ENCODE data around the gene DENND1A.
A peak's percentile ranks its signal among the peaks of the same experiment; 100 is the strongest.
"Not testable (repeated sequence)": the region's sequence is repeated elsewhere in the genome, so short reads cannot be mapped to it uniquely, and the experiment has no call there.

The DENND1A gene, protein sequence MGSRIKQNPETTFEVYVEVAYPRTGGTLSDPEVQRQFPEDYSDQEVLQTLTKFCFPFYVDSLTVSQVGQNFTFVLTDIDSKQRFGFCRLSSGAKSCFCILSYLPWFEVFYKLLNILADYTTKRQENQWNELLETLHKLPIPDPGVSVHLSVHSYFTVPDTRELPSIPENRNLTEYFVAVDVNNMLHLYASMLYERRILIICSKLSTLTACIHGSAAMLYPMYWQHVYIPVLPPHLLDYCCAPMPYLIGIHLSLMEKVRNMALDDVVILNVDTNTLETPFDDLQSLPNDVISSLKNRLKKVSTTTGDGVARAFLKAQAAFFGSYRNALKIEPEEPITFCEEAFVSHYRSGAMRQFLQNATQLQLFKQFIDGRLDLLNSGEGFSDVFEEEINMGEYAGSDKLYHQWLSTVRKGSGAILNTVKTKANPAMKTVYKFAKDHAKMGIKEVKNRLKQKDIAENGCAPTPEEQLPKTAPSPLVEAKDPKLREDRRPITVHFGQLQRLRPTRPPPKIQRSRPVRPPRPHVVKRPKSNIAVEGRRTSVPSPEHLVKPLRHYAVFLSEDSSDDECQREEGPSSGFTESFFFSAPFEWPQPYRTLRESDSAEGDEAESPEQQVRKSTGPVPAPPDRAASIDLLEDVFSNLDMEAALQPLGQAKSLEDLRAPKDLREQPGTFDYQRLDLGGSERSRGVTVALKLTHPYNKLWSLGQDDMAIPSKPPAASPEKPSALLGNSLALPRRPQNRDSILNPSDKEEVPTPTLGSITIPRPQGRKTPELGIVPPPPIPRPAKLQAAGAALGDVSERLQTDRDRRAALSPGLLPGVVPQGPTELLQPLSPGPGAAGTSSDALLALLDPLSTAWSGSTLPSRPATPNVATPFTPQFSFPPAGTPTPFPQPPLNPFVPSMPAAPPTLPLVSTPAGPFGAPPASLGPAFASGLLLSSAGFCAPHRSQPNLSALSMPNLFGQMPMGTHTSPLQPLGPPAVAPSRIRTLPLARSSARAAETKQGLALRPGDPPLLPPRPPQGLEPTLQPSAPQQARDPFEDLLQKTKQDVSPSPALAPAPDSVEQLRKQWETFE

DNA sequence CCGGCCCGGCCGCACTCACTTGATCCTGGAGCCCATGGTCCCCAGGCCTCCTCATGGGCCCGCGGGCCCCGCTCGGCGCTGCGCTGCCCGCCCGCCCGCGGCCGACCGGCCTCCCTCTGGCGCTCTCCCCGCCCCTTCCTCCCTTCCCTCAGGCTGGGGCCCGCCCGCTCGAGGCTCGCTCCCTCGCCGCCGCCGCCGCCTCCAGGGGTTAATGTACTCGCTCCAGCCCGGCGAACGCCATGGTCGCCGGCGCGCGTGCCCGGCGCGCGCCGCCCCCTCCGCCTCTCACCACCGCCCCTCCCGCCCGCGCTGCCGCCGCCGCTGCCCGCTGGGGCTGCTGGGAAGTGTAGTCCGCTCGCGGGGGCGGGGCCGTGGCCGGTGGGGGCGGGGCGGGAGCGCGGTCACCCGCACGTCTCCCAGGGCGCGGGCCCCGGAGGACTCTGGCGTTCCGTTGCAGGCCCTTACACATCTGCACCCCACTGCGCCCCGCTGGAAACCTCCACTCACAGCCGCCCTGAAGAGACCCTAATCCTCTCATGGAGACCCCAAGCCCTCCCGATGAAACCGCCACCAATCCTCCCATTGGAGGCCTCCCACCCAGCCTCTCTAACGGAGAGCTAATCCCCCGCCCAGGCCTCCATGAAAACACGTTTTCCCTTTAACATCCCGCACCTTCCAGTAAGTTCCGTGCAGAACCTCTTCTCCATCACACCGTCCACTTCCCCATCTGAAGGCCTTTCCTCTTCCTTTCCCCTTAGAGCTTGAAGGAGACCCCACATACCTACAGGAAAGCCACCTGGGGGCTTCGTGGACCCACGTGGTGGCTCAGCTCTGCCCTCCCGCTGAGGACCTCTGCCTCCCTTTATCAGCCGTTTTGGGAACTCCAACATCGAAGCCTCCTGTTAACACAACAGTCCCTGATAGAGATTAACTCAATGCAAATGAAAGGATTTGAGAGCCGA lies at the start of gene DENND1A:
Gene DENND1A (minus strand): TSS at position 257 of the 962 bp plus-strand sequence. CDS start 221 bp downstream, at position 36.
- H3K4me3 ChIP-seq (ENCODE audit: low read depth, low read length), result peak within 1 kb of the TSS; percentile 64
- peak; percentile 68 for DNase-seq (ENCODE audit: low read depth)
- in situ Hi-C loops (cut with HindIII; ENCODE audit: low sequenced_read_pairs), result loop anchor here (5.0 kb wide), 1 partner anchor 388 kb away; no protein-coding TSS in a partner anchor
- TF ChIP-seq, protein P1, sequence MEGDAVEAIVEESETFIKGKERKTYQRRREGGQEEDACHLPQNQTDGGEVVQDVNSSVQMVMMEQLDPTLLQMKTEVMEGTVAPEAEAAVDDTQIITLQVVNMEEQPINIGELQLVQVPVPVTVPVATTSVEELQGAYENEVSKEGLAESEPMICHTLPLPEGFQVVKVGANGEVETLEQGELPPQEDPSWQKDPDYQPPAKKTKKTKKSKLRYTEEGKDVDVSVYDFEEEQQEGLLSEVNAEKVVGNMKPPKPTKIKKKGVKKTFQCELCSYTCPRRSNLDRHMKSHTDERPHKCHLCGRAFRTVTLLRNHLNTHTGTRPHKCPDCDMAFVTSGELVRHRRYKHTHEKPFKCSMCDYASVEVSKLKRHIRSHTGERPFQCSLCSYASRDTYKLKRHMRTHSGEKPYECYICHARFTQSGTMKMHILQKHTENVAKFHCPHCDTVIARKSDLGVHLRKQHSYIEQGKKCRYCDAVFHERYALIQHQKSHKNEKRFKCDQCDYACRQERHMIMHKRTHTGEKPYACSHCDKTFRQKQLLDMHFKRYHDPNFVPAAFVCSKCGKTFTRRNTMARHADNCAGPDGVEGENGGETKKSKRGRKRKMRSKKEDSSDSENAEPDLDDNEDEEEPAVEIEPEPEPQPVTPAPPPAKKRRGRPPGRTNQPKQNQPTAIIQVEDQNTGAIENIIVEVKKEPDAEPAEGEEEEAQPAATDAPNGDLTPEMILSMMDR (IDR thresholded peaks at IDR 0.05; ENCODE audit: low read depth, low read length, missing control alignments), result no peak

DNA sequence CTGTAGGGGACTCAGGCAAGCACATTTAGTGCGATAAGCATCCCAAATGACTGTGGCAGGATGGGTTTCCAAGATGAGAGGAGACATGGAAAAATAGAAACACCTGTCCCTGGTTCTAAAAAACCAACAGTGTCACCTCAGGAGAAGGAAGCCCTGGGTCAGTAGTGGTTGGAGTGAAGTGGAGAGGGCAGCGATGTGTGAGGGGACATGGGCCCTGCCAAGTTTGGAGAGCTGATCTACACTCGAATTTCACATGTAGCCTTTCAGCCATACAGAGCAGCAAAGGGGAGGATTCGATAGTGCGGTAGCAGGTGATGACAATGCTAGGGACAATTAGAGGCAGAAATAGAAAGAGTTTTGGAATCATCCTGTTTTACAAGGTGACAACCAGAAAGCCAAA lies 49.1 kb upstream of the DENND1A start:
- no peak overlapping the region for H3K4me3 ChIP-seq (ENCODE audit: low read depth, low read length)
- DNase-seq (ENCODE audit: low read depth), result no peak
- in situ Hi-C loops (cut with HindIII; ENCODE audit: low sequenced_read_pairs), result no loop called here
- TF ChIP-seq, protein P1 (IDR thresholded peaks at IDR 0.05; ENCODE audit: low read depth, low read length, missing control alignments), result no peak

DNA sequence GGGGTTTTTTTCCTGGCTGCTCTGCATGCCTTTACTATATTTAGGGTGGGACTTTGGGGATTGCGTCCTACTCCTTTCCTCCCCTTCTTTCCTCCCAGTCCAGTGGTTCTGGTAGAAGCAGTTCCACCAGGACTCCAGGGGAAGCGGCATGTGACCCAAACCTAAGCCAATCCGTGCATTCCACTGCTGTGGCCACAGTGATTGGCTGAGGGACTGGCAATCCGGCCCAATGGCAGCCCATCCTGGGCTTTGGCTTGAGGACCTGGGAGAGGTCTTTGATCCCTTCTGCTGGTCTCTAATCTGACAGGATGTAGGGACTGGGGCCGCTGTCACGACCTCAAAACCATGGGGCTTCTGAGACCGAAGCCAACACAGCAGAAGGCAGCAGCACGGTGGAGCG lies 46.7 kb upstream of the DENND1A start:
- in situ Hi-C loops (cut with HindIII; ENCODE audit: low sequenced_read_pairs); H3K4me3 ChIP-seq (ENCODE audit: low read depth, low read length); DNase-seq (ENCODE audit: low read depth): not testable (repeated sequence)

DNA sequence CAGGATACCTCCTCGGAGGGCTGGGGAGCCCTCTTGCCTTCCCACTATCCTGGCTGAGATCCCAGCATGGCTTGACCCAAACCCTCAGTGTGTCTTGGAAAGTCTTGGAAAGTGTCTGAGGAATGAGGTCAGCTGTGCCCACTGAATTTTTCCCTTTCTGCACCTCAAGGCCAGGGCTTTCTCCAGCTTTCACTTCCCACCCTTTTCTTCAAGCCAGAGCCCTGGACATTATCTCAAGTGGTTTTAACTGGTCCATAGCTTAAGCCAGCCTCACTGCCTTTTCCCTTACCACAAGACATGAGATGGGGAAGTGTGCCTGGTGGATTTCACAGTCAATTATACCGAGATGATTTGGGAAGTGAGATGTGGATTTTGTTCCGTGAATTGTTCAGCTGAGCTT lies 45.9 kb upstream of the DENND1A start:
- TF ChIP-seq, protein P1 (IDR thresholded peaks at IDR 0.05; ENCODE audit: low read depth, low read length, missing control alignments), result no peak
- DNase-seq (ENCODE audit: low read depth), result no peak
- H3K4me3 ChIP-seq (ENCODE audit: low read depth, low read length), result no peak overlapping the region
- in situ Hi-C loops (cut with HindIII; ENCODE audit: low sequenced_read_pairs), result no loop called here

DNA sequence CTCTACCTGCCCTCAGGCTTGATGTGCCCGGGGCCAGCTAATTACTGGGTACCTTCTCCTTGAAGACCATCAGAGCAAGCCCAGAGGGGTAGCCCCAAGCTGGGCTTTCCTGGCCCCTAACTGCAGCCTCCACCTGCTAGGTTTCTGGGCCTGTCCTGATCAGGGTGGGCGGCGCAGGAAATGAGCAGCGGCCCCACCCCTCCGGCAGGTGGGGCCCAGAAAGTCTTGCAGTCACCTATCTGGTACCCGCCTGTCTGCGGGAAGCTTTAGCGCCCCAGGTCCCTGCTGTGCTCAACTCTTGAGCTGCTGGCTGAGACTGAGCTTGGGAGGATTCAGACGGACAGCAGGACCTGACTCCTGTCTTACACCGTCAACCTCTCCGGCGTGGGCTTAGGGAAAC lies 44.5 kb upstream of the DENND1A start:
- in situ Hi-C loops (cut with HindIII; ENCODE audit: low sequenced_read_pairs), result no loop called here
- DNase-seq (ENCODE audit: low read depth), result no peak
- TF ChIP-seq, protein P1 (IDR thresholded peaks at IDR 0.05; ENCODE audit: low read depth, low read length, missing control alignments), result no peak
- no peak overlapping the region for H3K4me3 ChIP-seq (ENCODE audit: low read depth, low read length)

DNA sequence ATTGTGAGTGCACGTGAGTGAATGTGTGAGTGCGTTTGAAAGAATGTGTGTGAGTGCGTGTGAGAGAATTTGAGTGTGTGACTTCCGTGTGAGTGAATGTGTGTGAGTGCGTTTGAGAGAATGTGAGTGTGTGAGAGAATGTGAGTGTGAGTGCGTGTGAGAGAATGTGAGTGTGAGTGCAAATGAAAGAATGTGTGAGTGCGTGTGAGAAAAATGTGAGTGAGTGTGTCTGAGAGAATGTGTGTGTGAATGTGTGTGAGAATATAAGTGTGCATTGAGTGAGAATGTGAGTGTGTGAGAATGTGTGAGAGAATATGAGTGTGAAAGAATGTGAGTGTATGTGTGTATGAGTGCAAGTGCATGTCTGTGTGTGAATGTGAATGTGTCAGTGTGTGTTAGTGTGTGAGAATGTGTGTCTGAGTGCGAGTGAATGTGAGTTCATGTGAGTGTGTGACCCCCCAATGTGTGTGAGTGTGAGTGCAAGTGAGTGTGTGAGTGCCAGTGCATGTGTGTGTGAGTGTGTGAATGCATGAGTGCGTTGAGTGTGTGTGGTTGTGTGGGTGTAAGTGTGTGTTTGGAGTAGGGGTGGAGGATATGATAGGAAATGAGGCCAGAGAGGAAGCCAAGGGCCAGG lies 43.8 kb upstream of the DENND1A start:
- in situ Hi-C loops (cut with HindIII; ENCODE audit: low sequenced_read_pairs), result no loop called here
- TF ChIP-seq, protein P1 (IDR thresholded peaks at IDR 0.05; ENCODE audit: low read depth, low read length, missing control alignments), result no peak
- no peak for DNase-seq (ENCODE audit: low read depth)
- H3K4me3 ChIP-seq (ENCODE audit: low read depth, low read length), result no peak overlapping the region
